ENCODE data around the gene EXOSC9.

EXOSC9 gene

GRCh38 chr4:121789455-121789854, 11.7 kb upstream of the EXOSC9 start:
- DNase-seq, result no peak

- DNase-seq, result no peak
Observed at GRCh38 chr4:121789960-121790829, 10.9 kb upstream of the EXOSC9 start.

DNA sequence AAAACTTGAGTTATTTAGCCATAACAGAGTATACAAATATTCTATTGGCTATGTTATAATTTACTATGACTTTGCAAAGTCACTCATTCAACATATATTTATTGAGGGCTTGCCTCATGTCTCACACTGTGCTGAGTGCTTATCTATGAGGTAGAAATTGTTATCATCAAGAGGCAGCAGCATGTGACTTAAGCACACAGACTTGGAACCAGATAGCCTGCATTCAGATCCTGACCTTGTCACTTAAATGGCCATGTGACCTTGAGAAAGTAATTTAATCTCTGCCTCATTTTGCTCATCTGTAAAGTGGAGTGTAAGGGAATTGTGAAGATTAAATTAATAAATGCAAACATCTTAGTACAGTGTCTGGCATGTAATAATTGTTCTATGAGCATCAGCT, 10.1 kb upstream of the EXOSC9 start:
- DNase-seq, result no peak

DNA sequence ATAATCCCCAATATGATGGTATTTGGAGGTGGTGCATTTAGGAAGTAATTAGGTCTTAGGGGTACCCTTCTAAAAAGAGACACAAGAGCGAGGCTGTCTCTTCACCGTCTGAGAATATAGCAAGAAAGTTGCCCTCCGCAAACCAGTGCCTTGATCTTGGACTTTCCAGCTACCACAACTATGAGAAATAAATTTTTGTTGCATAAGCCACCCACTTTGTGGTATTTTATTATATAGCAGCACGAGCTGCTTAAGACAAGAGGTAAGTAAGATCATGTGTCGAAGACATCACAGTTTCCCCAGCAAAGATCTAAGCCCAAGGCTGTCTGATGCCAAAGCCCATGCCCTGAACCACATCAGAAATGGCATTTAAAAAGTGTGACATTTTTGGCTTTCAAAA, 9.6 kb upstream of the EXOSC9 start:
- no peak for DNase-seq

- DNase-seq, result no peak
Observed at GRCh38 chr4:121792966-121793365, 8.2 kb upstream of the EXOSC9 start.

GRCh38 chr4:121794505-121795188, 6.5 kb upstream of the EXOSC9 start:
- no peak for DNase-seq

DNA sequence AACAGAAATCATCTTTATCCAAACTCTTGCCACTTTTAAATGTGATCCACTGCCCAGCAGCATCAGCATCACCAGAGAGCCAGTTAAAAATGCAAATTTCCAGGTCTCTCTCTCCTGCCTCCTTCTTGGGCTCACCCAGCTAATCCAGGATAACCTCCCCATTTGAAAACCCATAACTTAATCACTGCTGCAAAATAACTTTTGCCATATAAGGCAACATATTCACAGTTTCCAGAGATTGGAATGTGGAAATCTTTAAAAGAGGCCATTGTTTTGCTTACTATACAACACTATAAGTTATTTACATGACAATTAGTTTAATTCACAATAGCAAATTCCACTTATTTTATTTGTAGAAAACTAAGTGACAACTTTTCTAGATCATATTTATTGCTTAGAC, 4.8 kb upstream of the EXOSC9 start:
- DNase-seq, result no peak

DNA sequence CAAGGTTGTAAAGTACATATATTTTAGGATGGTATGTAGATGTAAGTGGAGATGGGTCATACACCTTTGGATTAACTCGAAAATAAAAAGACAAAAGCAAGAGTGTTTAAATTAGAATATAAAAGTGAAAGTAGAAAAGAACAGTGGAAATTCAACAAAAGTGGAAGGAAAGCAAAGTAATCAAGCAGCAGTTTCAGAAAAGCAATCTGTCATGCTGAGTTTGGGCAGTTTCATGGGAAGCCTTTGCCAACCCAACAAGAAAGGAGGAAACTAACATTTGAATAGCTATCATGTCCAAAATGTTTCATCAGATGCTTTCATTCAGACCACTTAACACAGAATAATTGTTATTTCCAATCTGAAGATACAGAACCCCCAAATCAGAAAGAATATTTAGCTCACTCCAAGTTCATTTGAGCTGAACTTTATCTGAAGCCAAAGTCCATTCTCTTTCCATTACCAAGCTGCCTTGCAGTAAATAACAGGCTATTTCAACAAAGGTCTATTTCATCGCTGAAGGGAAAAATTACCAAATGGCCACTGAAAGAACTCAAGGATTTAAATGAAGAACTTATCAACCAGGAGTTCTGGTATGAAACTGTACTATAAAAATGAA, 1.8 kb upstream of the EXOSC9 start:
- no peak for DNase-seq

DNA sequence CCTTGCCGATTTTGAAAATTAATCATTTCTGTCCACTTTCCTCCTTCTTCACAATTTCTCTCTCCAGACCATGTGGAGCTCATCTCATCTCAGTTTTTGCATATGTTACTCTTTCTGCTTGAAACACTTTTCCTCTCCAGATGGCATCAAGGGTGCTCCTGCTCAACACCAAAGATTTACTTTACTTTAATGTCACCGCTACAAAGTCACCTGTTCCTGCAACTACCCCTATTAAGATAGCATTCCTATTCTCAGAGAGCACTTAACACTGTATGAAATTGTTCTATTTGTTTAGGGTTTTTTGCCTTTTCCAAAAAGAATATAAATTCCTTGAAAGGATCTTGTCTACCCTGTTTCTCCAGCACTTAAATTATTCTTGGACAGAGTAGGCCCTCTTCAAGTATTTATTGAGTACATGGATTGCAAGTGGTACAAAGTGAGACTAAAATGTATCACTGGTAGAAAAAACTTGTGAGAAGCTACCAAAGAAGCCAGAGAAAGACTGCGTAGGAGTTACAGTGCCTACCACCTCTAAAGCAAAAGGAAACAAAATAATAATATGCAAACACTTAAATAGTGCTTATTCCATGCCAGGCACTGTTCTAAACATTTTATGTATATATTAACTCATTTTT, 1.1 kb upstream of the EXOSC9 start:
- no peak for DNase-seq

- DNase-seq, result no peak
Observed at GRCh38 chr4:121800638-121800960, 524 bp upstream of the EXOSC9 start.

GRCh38 chr4:121801715-121802075, 572 bp downstream of the EXOSC9 start:
- no peak for DNase-seq

- no peak for DNase-seq
Observed at GRCh38 chr4:121806411-121806810, 5.3 kb downstream of the EXOSC9 start.

DNA sequence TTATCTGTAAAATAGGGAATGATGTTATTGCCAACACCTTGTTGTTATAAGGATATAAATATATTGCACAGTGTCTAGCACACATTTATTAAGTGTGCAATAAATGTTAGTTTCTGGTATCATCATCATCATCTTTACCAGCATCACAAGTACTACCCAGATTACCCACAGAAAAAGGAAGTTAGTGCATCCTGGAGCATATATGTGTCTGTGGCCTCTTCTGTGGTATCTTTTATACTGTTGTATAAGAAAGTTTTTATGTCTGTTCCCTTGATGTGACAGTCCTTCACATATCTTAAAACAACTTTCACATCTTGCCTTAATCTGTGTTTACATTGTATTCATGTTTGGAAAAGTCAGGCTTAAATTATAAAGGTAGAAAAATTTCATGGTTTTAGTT, 10.0 kb downstream of the EXOSC9 start:
- DNase-seq, result no peak

DNA sequence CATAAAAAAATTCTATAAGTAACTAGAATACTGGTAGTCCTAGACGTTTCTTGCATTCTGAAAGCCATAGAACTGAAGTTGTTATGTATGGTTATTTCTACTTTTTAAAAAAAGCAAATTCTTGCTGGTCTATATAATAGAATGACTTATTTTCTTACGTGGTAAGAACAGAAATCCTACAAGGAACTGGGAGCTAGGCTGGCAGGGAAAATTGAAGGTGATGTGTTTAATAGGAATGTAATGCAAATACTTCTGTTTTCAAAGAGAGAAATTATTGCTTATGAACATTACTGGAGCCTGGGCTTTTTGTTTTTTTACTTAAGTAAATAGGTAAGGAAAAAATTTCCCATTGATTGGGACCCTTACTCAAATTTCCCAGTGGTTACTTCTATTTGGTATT, 13.6 kb downstream of the EXOSC9 start:
- DNase-seq, result no peak

GRCh38 chr4:121817006-121817405, 15.9 kb downstream of the EXOSC9 start:
- DNase-seq, result no peak

DNA sequence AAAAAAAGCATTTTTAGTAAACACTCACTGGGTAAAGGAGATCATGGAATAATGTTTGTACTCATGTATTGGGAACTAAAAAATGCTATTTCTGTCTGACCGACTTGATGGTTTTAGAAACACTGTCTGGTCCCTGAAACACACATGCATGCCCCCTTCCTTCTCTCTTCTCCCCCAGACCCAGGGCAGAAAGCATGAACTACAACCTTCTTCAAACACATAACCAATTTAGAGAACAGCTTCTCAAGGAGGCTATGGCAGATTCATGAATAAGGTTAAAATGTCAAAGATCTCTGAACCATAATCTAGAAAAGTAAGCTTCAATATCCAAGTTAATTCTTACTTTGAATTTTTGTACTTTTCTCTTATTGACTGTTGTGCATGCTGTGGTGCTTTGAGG, 16.6 kb downstream of the EXOSC9 start:
- DNase-seq, result no peak

GRCh38 chr4:121818215-121818614, 17.1 kb downstream of the EXOSC9 start:
- no peak for DNase-seq

- DNase-seq, result no peak
Observed at GRCh38 chr4:121819216-121819965, 18.3 kb downstream of the EXOSC9 start.

- no peak for DNase-seq
Observed at GRCh38 chr4:121822047-121822446, 20.9 kb downstream of the EXOSC9 start.

DNA sequence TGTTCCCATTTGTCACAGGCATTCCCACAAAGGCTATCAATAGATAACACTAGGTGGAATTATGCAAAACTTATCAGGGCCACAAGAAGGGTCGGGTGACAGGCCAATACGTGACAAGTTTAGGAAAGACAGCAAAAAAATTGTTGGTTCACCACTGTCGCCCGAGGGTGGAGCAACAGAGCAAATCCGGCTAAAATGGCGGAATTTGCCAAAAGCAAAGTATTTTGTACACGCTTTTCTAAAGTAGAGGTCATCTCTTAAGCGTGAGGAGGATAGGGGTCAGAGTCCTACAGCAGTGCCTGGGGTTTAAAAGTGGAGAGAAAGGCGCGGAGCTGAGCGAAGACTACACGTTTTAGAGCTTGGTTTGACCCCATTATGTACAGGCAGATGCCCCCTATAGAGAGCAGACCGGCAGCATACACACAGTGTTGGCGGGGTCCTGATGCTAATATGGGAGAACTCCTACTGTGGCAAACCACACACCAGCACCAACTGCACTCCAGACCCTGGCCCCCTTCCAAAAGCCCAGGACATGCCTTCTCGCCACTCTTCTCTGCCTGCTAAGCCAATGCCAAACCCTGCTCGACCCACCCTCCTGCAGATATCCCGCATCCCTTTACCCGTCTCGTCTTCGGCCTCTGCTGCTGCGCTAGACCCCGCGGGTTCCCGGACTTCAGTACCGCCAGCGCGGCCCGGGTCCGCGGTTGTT, 21.8 kb downstream of the EXOSC9 start:
- no peak for DNase-seq

GRCh38 chr4:121823505-121824170, 22.5 kb downstream of the EXOSC9 start, which contains the start of gene CCNA2:
TSS of gene CCNA2 (minus strand) at chr4:121823883. CDS start at chr4:121823628, 255 bp downstream.
- DNase-seq, result peak; percentile 52

DNA sequence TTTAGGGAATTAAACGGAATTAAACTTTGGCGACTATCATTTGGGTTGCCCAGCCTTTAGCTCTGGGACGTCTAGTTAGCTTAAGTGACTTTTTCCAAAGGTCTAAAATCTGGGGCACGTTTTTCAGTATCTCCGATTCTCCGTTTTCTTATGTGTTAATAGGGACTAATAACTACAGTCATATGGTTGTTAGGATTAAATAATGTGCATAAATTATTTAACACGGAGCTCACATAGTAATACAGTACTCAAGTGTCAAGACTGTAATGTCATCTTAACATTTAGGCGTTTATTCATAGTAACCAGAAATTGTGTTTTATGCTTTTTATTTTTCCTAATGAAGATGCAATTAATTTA, 23.0 kb downstream of the EXOSC9 start:
- DNase-seq, result no peak

Data from NCI-H2107 (cell line).